ENCODE results near the gene ACOXL.

Gene ACOXL

GRCh38 chr2:110873056-110873502 is 140.7 kb downstream of the ACOXL start:
- peaks cover 14% of the 10 kb centered on the region for H3K27me3 Mint-ChIP-seq
- no peak overlapping the region for H3K4me3 Mint-ChIP-seq
- peaks cover 52% of the 10 kb centered on the region for H3K4me1 Mint-ChIP-seq (ENCODE audit: low read depth)
- intact Hi-C loops (cut with micrococcal nuclease) = no loop called here
- no peaks in the 10 kb centered on the region for H3K36me3 Mint-ChIP-seq (ENCODE audit: low read depth)
- peak overlapping the region; percentile 11 for H3K27ac Mint-ChIP-seq
- H3K9me3 Mint-ChIP-seq = peaks cover 4% of the 10 kb centered on the region

DNA sequence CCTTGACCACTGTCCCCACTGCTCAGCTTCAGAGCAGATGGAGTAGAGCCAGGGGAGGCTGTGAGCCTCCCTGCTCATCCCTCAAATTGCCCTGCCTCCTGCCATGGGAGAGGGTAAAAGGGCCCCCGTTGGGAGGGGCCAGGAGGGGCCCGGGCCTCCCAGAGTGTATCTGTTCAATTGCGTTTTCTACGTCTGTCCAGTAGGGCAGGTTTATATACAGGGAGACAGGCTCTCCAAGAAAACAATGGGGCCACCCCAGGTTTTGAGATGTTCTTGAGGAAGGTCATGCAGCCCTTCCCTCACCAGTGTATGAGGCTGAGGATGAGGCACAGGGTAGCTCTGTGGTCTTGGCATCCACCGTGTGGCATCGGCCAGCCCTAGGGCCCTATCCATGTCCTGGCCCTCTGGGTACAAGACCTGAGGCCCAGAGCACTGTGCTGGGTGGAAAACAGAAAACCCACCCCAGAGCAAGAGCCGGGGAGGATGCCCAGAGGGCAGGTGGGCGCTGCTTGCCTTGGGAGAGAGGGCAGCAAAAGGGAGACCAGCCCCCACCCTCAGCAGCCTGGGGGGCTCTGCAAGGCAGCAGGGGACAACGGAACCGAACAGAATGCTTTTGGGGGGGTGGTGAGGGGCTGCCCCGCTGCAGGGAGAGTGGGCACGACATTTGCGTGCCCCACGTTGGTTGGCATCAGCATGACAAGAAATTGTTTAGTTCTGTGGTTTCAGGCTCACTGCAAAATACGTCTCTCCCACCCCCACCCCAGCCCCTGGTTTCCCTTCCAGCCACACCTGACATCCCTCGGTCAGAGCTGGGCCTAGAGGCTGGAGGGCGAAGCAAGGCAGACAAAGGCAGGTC is 141.5 kb downstream of the ACOXL start:
- peaks cover 54% of the 10 kb centered on the region for H3K4me1 Mint-ChIP-seq (ENCODE audit: low read depth)
- H3K4me3 Mint-ChIP-seq = no peak overlapping the region
- intact Hi-C loops (cut with micrococcal nuclease) = no loop called here
- no peak overlapping the region for H3K27ac Mint-ChIP-seq
- peaks cover 13% of the 10 kb centered on the region for H3K27me3 Mint-ChIP-seq
- no peaks in the 10 kb centered on the region for H3K36me3 Mint-ChIP-seq (ENCODE audit: low read depth)
- peaks cover 9% of the 10 kb centered on the region for H3K9me3 Mint-ChIP-seq

GRCh38 chr2:110874453-110875383 is 142.3 kb downstream of the ACOXL start:
- Mint-ChIP-seq H3K27ac (peak overlapping the region; percentile 45), H3K36me3 (ENCODE audit: low read depth) (no peaks in the 10 kb centered on the region), H3K4me1 (ENCODE audit: low read depth) (peaks cover 52% of the 10 kb centered on the region), H3K4me3 (no peak overlapping the region), H3K9me3 (peaks cover 9% of the 10 kb centered on the region), H3K27me3 (peaks cover 14% of the 10 kb centered on the region)
- intact Hi-C loops (cut with micrococcal nuclease) = no loop called here

DNA sequence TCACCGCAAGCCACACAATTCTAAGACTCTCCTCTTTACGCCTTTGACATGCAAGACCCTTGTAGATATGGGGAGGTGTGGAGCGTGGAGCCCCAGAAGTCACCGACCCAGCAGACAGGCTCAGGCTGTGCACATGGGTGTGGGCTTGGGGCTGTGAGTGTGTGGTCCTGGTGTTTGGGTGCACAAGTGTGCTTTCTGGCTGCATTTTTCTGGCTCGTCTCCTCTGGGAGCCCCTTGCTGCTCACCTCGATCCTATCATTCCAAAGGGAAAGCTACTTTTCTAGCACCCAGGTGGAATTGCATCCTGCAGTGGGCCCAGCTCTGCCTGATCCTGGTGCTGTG is 143.0 kb downstream of the ACOXL start:
- Mint-ChIP-seq H3K4me3 (no peak overlapping the region), H3K4me1 (ENCODE audit: low read depth) (peaks cover 48% of the 10 kb centered on the region), H3K27ac (peak overlapping the region; percentile 45), H3K27me3 (peaks cover 14% of the 10 kb centered on the region), H3K36me3 (ENCODE audit: low read depth) (no peaks in the 10 kb centered on the region), H3K9me3 (peaks cover 9% of the 10 kb centered on the region)
- intact Hi-C loops (cut with micrococcal nuclease) = no loop called here

DNA sequence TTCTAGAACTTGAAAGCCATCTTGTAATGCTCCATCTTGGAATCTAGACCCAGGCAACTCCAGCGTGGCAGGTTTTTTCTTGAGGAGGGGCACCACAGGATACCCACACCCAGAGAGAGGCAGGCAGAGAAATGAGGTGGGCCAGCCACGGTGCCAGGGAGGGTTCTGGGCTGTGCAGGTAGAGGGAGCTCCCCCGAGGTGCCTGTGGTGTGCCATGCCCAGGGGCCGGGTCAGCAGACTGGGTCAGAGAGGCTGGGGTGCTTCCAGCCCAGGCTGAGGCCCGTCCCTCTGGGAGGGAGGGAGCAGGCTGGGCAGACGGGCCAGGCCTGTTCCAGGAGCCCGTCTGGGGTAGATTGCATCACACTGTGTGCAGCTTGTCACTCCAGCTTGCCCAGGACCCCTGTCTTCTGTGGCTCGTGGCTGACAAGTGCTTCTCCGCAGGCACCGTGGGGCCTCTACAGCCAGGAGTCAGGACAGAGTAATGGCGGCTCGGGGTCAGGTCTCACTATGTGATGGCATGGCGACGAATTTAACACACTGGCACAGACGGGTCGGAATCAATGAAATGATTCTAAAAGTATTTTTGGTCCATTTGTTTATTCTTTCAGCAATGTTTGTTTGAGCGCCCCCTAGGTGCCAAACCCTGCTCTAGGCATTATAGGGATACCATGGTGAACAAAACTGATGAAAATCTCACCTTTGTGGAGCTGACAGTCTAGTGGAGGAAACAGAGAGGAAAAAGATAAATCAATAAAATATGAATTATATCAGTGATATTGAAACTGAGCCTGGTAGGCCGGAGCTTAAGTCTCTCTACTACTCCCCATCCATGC is 144.0 kb downstream of the ACOXL start:
- Mint-ChIP-seq H3K36me3 (ENCODE audit: low read depth) (no peaks in the 10 kb centered on the region), H3K4me1 (ENCODE audit: low read depth) (peaks cover 44% of the 10 kb centered on the region), H3K4me3 (no peak overlapping the region), H3K27me3 (peaks cover 14% of the 10 kb centered on the region), H3K9me3 (peaks cover 9% of the 10 kb centered on the region), H3K27ac (peak overlapping the region; percentile 45)
- intact Hi-C loops (cut with micrococcal nuclease) = no loop called here

GRCh38 chr2:110877031-110877827 is 144.9 kb downstream of the ACOXL start:
- Mint-ChIP-seq H3K27ac (no peak overlapping the region), H3K4me1 (ENCODE audit: low read depth) (peaks cover 37% of the 10 kb centered on the region), H3K27me3 (peaks cover 14% of the 10 kb centered on the region), H3K9me3 (peaks cover 9% of the 10 kb centered on the region), H3K36me3 (ENCODE audit: low read depth) (no peaks in the 10 kb centered on the region), H3K4me3 (peak overlapping the region; percentile 23)
- intact Hi-C loops (cut with micrococcal nuclease) = no loop called here

- intact Hi-C loops (cut with micrococcal nuclease) = no loop called here
- peaks cover 9% of the 10 kb centered on the region for H3K9me3 Mint-ChIP-seq
- H3K4me1 Mint-ChIP-seq (ENCODE audit: low read depth) = peaks cover 37% of the 10 kb centered on the region
- no peaks in the 10 kb centered on the region for H3K36me3 Mint-ChIP-seq (ENCODE audit: low read depth)
- peaks cover 13% of the 10 kb centered on the region for H3K27me3 Mint-ChIP-seq
- H3K4me3 Mint-ChIP-seq = no peak overlapping the region
- H3K27ac Mint-ChIP-seq = no peak overlapping the region
These were observed 145.8 kb downstream of the ACOXL start for GRCh38 chr2:110878150-110878549.

GRCh38 chr2:110881908-110882307 is 149.5 kb downstream of the ACOXL start:
- Mint-ChIP-seq H3K27me3 (peaks cover 13% of the 10 kb centered on the region), H3K27ac (no peak overlapping the region), H3K4me1 (ENCODE audit: low read depth) (peaks cover 14% of the 10 kb centered on the region), H3K36me3 (ENCODE audit: low read depth) (no peaks in the 10 kb centered on the region), H3K4me3 (no peak overlapping the region), H3K9me3 (peaks cover 9% of the 10 kb centered on the region)
- intact Hi-C loops (cut with micrococcal nuclease) = no loop called here

GRCh38 chr2:110883406-110883805 is 151.0 kb downstream of the ACOXL start:
- Mint-ChIP-seq H3K27me3 (peaks cover 4% of the 10 kb centered on the region), H3K9me3 (peaks cover 2% of the 10 kb centered on the region), H3K4me3 (no peak overlapping the region), H3K27ac (no peak overlapping the region), H3K4me1 (ENCODE audit: low read depth) (no peaks in the 10 kb centered on the region), H3K36me3 (ENCODE audit: low read depth) (no peaks in the 10 kb centered on the region)
- intact Hi-C loops (cut with micrococcal nuclease) = no loop called here

DNA sequence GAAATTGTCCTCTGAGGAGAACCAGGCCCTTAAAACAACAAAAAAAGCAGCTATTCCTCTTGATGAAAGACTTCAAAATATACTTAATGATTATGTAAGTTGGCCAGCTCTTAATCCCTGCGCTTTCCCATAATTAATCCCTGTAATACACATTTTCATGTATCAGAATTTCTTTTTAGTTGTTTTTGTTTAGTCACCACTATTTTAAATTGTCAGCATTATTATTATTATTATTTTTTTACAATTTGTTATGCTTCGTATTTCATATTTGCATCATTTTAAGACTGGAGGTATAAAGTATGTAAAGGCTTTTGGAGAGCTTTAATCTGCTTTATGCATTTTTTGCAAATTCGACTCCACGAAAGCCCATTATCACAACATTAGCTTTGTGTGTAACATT is 152.9 kb downstream of the ACOXL start:
- Mint-ChIP-seq H3K4me3 (no peak overlapping the region), H3K27ac (no peak overlapping the region), H3K36me3 (ENCODE audit: low read depth) (no peaks in the 10 kb centered on the region), H3K9me3 (no peaks in the 10 kb centered on the region), H3K27me3 (peaks cover 1% of the 10 kb centered on the region), H3K4me1 (ENCODE audit: low read depth) (no peaks in the 10 kb centered on the region)
- intact Hi-C loops (cut with micrococcal nuclease) = no loop called here

DNA sequence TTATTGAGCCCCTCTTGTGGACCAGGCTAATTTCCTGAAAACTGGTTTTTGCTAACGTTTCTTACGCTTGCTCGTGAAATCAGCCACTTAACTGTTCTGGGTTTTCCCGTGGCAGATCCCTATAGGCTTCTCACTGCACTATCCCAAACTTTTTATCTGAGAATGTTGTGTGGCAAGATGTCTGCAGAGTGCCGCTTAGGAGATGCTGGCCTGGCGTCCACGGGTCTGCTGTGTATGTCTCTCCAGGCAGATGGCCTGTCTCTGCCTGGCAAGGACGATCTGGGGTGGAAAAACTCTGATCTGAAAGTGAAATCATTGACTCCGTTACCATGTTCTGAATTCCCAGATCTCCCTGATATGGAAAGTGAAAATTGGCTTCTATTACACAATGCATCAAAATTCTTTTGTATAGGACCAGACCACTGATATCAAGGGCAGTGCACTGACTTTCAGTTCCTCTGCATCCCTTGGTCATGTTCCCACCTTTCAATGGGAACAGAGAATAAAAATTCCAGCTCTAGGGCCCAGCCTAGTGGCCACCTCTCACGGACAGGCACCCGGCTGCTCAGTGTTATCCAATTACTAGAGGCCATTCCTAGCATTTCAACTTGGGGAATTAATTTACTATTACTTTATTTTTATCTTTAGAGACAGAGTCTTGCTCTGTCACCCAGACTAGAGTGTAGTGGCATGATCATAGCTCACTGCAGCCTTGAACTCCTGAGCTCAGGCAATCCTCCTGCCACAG is 154.6 kb downstream of the ACOXL start:
- H3K27ac Mint-ChIP-seq = no peak overlapping the region
- peaks cover 1% of the 10 kb centered on the region for H3K27me3 Mint-ChIP-seq
- no peaks in the 10 kb centered on the region for H3K4me1 Mint-ChIP-seq (ENCODE audit: low read depth)
- H3K4me3 Mint-ChIP-seq = no peak overlapping the region
- no peaks in the 10 kb centered on the region for H3K36me3 Mint-ChIP-seq (ENCODE audit: low read depth)
- H3K9me3 Mint-ChIP-seq = no peaks in the 10 kb centered on the region
- intact Hi-C loops (cut with micrococcal nuclease) = no loop called here

DNA sequence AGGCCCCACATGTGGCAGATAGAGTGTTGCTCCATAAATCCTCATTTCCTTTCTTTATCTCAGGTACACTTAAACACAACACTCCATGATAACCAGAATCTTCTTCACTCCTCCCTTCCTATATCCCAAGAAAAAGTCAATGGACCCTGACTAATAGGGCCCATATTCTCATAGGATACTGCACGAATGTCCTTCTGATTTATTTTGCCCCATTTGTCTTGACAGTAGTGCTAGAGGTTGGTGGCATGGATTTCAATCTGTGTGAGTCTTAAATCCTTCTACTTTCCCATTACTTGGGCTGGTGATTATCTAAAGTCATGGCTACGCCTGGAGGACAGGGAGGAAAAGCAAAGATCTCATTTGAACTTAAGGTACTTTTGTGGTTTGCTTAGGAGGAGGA is 156.0 kb downstream of the ACOXL start:
- H3K27ac Mint-ChIP-seq = no peak overlapping the region
- no peaks in the 10 kb centered on the region for H3K9me3 Mint-ChIP-seq
- no peaks in the 10 kb centered on the region for H3K36me3 Mint-ChIP-seq (ENCODE audit: low read depth)
- no peaks in the 10 kb centered on the region for H3K4me1 Mint-ChIP-seq (ENCODE audit: low read depth)
- peaks cover 1% of the 10 kb centered on the region for H3K27me3 Mint-ChIP-seq
- no peak overlapping the region for H3K4me3 Mint-ChIP-seq
- intact Hi-C loops (cut with micrococcal nuclease) = no loop called here

All from dendritic cell treated with granulocyte-macrophage colony-stimulating factor and Interleukin-4, amounts not matched to agents 40 ng/mL and 50 ng/mL, for 4 days (primary cell).